Fibroblast of the aortic adventitia (primary cell): ENCODE data around the gene ZBED1. TPM values are rescaled to one million over a fixed set of nuclear protein-coding genes. Genes with fewer than 3 reads are reported as not detected.
A peak's percentile ranks its signal among the peaks of the same experiment; 100 is the strongest.
"Not testable (repeated sequence)": the region's sequence is repeated elsewhere in the genome, so short reads cannot be mapped to it uniquely, and the experiment has no call there.

Experiments used
- DNase-seq: peaks from one replicate; pipeline ENCODE4 v3.0.0-alpha.2; 2010; ENCODE audit warnings: low read depth
- H3K4me3 ChIP-seq: 2 replicates; pipeline ENCODE4 v1.5.1; 2011; ENCODE audit warnings: low read depth, mild to moderate bottlenecking, control low read depth, low read length, moderate library complexity
- total RNA-seq: library from RNA; depleted of rRNA; stranded (reverse); fragments of >200 nt; gene quantifications from 2 replicates; pipeline ENCODE4 v1.2.3, GENCODE V29; 2012; ENCODE audit warnings: low replicate concordance
- TF ChIP-seq, protein P1 (sequence below): IDR thresholded peaks from 2 replicates; pipeline ENCODE4 v1.5.1; 2011; ENCODE audit warnings: mild to moderate bottlenecking, low read length, control low read depth, inconsistent platforms; ENCODE audit not compliant: insufficient read depth

Gene ZBED1
- total RNA-seq, 1 donor: 25.3 TPM

DNA sequence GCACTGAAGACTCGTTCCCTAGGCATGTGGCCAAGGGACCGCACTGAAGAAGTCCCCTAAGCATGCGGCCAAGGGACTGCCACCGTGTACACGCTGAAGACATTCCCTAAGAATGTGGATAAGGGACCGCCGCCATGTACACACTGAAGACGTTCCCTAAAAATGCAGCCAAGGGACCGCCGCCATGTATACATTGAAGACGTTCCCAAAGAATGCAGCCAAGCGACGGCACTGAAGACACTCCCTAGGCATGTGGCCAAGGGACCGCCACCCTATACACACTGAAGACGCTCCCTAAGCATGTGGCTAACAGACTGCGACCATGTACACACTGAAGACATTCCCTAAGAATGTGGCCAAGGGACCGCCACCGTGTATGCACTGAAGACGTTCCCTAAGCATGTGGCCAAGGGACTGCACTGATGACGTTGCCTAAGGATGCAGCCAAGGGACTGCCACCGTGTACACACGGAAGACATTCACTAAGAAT, 31.5 kb downstream of the ZBED1 start:
- H3K4me3 ChIP-seq: no peak overlapping the region
- DNase-seq: no peak
- TF ChIP-seq, protein P1, sequence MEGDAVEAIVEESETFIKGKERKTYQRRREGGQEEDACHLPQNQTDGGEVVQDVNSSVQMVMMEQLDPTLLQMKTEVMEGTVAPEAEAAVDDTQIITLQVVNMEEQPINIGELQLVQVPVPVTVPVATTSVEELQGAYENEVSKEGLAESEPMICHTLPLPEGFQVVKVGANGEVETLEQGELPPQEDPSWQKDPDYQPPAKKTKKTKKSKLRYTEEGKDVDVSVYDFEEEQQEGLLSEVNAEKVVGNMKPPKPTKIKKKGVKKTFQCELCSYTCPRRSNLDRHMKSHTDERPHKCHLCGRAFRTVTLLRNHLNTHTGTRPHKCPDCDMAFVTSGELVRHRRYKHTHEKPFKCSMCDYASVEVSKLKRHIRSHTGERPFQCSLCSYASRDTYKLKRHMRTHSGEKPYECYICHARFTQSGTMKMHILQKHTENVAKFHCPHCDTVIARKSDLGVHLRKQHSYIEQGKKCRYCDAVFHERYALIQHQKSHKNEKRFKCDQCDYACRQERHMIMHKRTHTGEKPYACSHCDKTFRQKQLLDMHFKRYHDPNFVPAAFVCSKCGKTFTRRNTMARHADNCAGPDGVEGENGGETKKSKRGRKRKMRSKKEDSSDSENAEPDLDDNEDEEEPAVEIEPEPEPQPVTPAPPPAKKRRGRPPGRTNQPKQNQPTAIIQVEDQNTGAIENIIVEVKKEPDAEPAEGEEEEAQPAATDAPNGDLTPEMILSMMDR: no peak

DNA sequence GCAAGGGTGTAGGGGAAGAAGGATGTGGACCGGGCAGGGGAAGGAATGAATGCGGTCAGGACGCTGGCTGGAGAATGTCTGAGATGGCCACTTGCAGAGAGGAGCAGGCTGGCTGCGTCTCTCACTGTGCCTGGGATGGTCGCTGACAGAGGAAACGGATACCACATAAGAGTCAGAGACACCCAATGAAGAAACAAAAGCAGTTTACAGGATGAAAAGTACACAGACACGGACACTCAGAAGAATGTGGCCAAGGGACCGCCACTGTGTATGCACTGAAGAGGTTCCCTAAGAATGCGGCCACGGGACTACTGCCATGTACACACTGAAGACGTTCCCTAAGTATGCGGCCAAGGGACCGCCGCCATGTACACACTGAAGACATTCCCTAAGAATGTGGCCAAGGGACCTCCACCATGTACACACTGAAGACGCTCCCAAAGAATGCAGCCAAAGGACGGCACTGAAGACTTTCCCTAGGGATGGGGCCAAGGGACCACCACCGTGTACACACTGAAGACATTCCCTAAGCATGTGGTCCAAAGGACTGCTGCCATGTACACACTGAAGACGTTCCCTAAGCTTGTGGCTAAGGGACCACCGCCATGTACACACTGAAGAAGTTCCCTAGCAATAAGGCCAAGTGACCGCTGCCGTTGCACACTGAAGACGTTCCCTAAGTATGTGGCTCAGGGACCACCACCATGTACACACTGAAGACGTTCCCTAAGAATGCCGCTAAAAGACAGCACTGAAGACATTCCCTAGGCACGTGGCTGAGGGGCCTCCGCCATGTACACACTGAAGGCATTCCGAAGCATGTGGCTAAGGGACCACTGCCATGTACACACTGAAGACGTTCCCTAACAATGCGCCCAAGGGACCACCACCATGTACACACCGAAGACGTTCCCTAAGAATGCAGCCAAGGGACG, 32.2 kb downstream of the ZBED1 start:
- DNase-seq: no peak
- H3K4me3 ChIP-seq: no peak overlapping the region
- TF ChIP-seq, protein P1: no peak

DNA sequence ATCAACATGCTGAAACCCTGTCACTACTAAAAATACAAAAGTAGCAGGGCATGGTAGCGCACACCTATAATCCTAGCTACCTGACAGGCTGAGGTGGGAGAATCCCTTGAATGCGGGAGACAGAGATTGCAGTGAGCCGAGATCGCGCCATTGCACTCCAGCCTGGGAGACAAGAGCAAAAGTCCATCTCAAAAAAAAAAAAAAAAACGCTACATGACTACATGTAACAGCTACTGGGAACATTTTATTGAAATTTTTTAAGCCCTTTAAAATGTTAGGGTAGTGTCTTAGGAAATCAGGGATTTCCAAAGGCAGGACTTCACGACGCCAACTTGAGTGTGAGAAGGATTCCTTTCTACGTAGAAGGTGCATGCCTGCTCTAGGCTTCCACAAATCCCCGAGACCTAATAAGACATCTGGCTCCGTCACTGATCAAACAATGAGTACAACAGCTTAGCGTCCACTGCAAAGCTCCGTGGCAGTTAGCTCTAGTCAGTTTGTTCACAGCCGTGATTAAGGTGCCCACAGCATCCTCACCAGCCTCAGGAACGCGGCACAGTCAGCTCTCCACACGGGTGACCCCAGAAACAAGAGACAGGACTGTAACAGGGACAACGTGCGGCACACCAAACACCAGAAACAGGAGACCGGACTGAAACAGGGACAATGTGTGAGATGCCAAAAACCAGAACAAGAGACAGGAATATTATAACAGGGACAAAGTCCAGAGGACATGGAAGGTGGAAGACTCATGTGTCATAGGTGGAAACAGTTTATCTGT, 33.7 kb downstream of the ZBED1 start:
- TF ChIP-seq, protein P1: no peak
- no peak for DNase-seq
- H3K4me3 ChIP-seq: no peak overlapping the region

DNA sequence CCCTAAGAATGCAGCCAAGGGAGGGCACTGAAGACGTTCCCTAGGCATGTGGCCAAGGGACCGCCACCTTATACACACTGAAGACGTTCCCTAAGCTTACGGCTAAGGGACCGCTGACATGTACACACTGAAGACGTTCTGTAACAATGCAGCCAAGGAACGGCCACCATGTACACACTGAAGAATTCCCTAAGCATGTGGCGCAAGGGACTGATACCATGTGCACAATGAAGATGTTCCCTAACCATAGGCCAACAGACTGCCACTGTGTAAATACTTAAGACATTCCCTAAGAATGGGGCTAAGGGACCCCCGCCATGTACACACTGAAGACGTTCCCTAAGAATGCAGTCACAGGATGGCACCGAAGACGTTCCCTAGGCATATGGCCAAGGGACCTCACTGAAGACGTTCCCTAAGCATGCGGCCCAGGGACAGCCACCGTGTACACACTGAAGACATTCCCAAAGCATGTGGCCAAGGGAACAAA, 36.1 kb downstream of the ZBED1 start:
- TF ChIP-seq, protein P1: no peak
- H3K4me3 ChIP-seq: no peak overlapping the region
- DNase-seq: no peak

DNA sequence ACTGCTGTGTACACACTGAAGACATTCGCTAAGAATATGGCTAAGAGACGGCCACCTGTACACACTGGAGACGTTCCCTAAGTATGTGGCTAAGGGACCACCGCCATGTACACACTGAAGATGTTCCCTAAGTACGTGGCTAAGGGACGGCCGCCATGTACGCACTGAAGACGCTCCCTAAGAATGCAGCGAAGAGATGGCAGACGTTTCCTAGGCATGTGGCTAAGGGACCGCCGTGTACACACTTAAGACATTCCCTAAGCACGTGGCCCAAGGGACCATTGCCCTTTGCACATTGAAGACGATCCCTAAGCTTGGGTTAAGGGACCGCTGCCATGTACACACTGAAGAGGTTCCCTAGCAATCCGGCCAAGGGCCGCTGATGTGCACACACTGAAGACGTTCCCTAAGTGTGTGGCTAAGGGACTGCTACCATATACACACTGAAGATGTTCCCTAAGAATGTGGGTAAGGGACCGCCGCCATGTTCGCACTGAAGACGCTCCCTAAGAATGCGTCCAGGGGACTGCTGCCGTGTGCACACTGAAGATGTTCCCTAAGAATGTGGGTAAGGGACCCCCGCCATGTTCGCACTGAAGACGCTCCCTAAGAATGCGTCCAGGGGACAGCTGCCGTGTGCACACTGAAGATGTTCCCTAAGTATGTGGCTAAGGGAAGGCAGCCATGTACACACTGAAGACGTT, 36.7 kb downstream of the ZBED1 start:
- TF ChIP-seq, protein P1: no peak
- H3K4me3 ChIP-seq: no peak overlapping the region
- no peak for DNase-seq

DNA sequence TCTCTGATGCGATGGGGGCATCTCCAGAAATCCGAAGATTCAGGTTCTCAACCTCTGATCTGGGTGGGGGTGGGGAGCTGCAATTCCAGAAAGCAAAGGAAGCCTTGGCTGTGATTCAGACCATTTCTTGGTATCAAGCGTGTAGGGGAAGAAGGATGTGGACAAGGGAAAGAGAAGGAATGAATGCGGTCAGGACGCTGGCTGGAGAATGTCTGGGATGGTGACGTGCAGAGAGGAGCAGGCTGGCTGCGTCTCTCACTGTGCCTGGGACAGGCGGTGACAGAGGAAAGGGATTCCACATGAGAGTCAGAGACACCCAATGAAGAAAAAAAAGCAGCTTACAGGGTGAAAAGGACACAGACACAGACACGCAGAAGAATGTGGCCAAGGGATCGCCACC, 37.3 kb downstream of the ZBED1 start:
- peak; percentile 14 for DNase-seq
- H3K4me3 ChIP-seq: not testable (repeated sequence)

DNA sequence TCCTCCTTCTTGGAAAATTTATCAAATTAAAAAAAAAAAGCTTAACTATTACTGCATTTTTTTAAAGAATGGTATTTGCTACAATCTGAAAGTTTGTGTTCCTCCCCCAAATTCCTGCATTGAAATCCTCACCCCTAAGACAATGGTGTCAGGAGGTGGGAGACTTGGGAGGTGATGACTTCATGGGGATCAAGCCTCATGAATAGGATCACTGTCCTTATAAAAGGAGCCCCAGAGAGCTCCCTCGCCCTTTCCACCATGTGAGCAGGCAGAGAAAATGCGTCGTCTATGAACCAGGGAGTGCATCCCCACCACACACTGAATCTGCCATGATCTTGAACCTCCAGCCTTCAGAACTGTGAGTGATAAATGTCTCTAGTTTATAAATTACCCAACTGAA, 38.0 kb downstream of the ZBED1 start:
- TF ChIP-seq, protein P1: no peak
- no peak for DNase-seq
- H3K4me3 ChIP-seq: no peak overlapping the region
